Natural killer cell treated with Interleukin-12 subunit alpha and Interleukin-12 subunit beta and Interleukin-15 and Interleukin-18, amount 100 ng/mL, for 72 hours (primary cell): ENCODE results near the gene ZC3HAV1L. TPM values are rescaled to one million over a fixed set of nuclear protein-coding genes. Genes with fewer than 3 reads are reported as not detected.
"Not testable (repeated sequence)": the region's sequence is repeated elsewhere in the genome, so short reads cannot be mapped to it uniquely, and the experiment has no call there.

Experiments used
- ATAC-seq, 2 donors: fragments of 150-1000 bp; cut with Tn5 transposase in 1 of 2; sonication (Bioruptor Pico), chemical (Tn5 transposase) in 1 of 2; 2 replicates each; pipeline ENCODE4 v1.10.0; 2021
- DNase-seq: peaks from one replicate; pipeline ENCODE4 v3.0.0; 2022; ENCODE audit warnings: low spot score
- H3K27ac Mint-ChIP-seq, 2 donors: 1 replicate in 1 of 2; 2 replicates in 1 of 2; pipeline ENCODE4 v1.8.0; 2022; ENCODE audit warnings: mixed read lengths in 2 of 2, mild to moderate bottlenecking in 1 of 2, moderate library complexity in 1 of 2
- H3K27me3 Mint-ChIP-seq, 2 donors: 1 replicate in 1 of 2; 2 replicates in 1 of 2; pipeline ENCODE4 v1.8.0; 2022; ENCODE audit warnings: mixed read lengths in 2 of 2
- H3K36me3 Mint-ChIP-seq: one replicate; pipeline ENCODE4 v1.8.0; 2022; ENCODE audit warnings: mixed read lengths
- H3K4me1 Mint-ChIP-seq, 2 donors: 1 replicate in 1 of 2; 2 replicates in 1 of 2; pipeline ENCODE4 v1.8.0; 2022; ENCODE audit warnings: low read depth in 2 of 2, mixed read lengths in 2 of 2, mild to moderate bottlenecking in 1 of 2
- H3K4me3 Mint-ChIP-seq: one replicate; pipeline ENCODE4 v1.8.0; 2022; ENCODE audit warnings: mixed read lengths
- H3K9me3 Mint-ChIP-seq: 2 replicates; pipeline ENCODE4 v1.8.0; 2022; ENCODE audit warnings: mixed read lengths
- total RNA-seq, 2 donors: library from RNA; stranded (reverse); gene quantifications; one replicate each; pipeline ENCODE4 v1.2.3, GENCODE V29; 2022

ZC3HAV1L gene
- 1 to 10 TPM; 3.7 to 8.7 TPM for total RNA-seq

DNA sequence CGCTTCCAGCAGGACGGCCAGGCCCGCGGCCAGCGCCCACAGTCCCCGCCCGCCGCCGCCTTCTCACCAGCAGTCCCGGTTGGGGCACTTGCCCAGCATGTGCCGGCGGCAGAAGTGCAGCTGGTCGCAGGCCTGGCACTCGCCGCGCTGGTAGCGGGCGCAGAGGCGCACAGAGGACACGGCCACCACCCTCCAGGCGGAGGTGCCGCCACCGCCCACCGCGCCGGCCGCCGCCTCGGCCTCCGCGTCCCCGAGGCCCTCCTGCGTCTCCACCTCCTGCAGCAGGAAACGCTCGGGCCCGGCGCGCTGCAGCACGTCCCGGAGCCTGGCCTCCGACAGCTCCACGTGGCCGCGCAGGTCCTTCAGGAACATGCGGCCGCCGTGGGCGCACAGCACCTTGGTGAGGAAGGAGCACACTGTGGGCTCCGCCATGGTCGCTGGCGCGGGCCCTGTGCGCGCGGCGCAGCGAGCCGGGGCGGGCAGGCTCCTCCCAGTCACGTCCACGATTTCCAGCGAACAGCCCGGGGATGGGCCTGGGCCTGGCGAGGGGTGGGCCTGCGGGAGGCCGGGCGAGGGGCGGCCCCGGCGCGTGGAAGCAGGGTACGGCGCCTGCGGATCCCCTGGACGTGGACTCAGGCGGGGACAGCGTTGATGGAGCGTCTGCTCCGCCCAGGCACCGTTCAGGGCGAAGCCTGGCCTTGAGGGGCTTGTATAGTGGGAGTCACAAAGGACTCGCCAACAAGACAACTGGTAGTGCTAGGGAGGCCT lies at the start of gene ZC3HAV1L:
Gene ZC3HAV1L, minus strand, starts transcription at position 457 of the 768 bp plus-strand sequence. Its CDS starts 25 bp downstream, at position 432.
- Mint-ChIP-seq H3K27ac (no peak within 1 kb of the TSS), H3K4me1 (peaks cover 6% of the 10 kb centered on the region in 2 donors), H3K36me3 (no peaks in the 10 kb centered on the region), H3K27me3 (peaks cover 0 to 3% of the 10 kb centered on the region in 2 donors), H3K4me3 (peak within 1 kb of the TSS; percentile 69), H3K9me3 (no peaks in the 10 kb centered on the region)
- peak; percentile 83 to 89 for ATAC-seq
- DNase-seq = peak; percentile 63

- ATAC-seq = no peak
- peaks cover 63 to 78% of the 10 kb centered on the region in 2 donors for H3K4me1 Mint-ChIP-seq
- no peaks in the 10 kb centered on the region for H3K27me3 Mint-ChIP-seq
- H3K36me3 Mint-ChIP-seq = peaks cover 73% of the 10 kb centered on the region
- peaks cover 9% of the 10 kb centered on the region for H3K9me3 Mint-ChIP-seq
- DNase-seq = no peak
- H3K27ac Mint-ChIP-seq = peak overlapping the region; percentile 81 to 82
- peak overlapping the region; percentile 72 for H3K4me3 Mint-ChIP-seq
These were observed 48.9 kb upstream of the ZC3HAV1L start for GRCh38 chr7:139084709-139085108.

- H3K4me3 Mint-ChIP-seq = no peak overlapping the region
- H3K4me1 Mint-ChIP-seq = peaks cover 57 to 66% of the 10 kb centered on the region in 2 donors
- ATAC-seq (no peak), DNase-seq (no peak)
- H3K36me3 Mint-ChIP-seq = peaks cover 59% of the 10 kb centered on the region
- no peaks in the 10 kb centered on the region for H3K27me3 Mint-ChIP-seq
- no peaks in the 10 kb centered on the region for H3K9me3 Mint-ChIP-seq
- peak overlapping the region; percentile 56 to 62 for H3K27ac Mint-ChIP-seq
These were observed 45.7 kb upstream of the ZC3HAV1L start for GRCh38 chr7:139081584-139081983.

GRCh38 chr7:139080905-139081304 lies 45.1 kb upstream of the ZC3HAV1L start:
- H3K27ac Mint-ChIP-seq = peak overlapping the region; percentile 56 to 62
- peaks cover 51 to 59% of the 10 kb centered on the region in 2 donors for H3K4me1 Mint-ChIP-seq
- ATAC-seq = no peak

DNA sequence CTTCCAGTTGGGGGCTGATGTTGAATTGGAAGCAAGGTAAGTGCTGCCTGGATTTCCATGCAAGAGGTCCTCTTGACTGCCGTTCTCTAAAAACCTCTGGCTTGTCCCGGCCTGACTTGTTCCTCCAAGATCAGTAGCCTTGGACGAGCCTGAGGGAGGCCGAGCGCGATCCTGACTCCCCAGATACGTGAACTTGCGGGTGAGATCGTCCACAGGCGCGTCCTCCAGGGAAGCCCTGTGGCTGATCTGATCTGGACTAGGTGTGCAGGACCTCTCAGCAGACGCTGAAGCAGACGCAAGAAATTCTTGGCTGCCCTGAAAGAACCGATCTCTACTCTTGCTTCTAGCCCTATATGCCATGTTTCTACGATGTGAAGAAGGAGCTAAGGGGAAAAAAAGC lies 44.0 kb upstream of the ZC3HAV1L start:
- H3K4me1 Mint-ChIP-seq = peaks cover 46 to 54% of the 10 kb centered on the region in 2 donors
- no peaks in the 10 kb centered on the region for H3K27me3 Mint-ChIP-seq
- no peak overlapping the region for H3K4me3 Mint-ChIP-seq
- no peaks in the 10 kb centered on the region for H3K9me3 Mint-ChIP-seq
- H3K36me3 Mint-ChIP-seq = peaks cover 43% of the 10 kb centered on the region
- no peak for DNase-seq
- peak overlapping the region; percentile 56 to 62 for H3K27ac Mint-ChIP-seq
- no peak for ATAC-seq

More at GRCh38 chr7:139080905-139081304, 45.1 kb upstream of the ZC3HAV1L start:
- no peak overlapping the region for H3K4me3 Mint-ChIP-seq
- peaks cover 52% of the 10 kb centered on the region for H3K36me3 Mint-ChIP-seq
- no peaks in the 10 kb centered on the region for H3K27me3 Mint-ChIP-seq
- H3K9me3 Mint-ChIP-seq = no peaks in the 10 kb centered on the region
- DNase-seq = no peak

DNA sequence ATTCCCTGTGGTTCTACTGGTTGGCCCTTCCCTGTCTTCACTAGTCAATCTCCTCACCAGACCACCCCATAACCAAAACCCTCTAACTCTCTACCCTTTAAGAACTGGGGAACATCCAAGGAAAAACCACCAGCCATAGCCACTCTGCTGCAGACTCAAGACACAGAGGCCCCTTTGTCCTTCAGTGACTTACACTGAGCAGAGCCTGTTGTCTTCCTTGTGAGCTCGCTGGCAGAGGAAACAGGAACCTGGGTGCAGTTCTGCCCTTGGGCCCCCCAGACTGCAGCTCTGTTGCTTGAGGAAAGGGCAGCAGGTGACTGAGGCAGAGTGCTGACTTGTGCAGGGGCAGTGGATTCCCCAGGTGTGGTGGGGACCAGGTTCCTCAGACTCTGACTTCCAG lies 43.1 kb upstream of the ZC3HAV1L start:
- no peak for DNase-seq
- no peak for ATAC-seq
- Mint-ChIP-seq H3K9me3 (no peaks in the 10 kb centered on the region), H3K4me1 (peaks cover 39 to 48% of the 10 kb centered on the region in 2 donors), H3K27me3 (no peaks in the 10 kb centered on the region), H3K36me3 (peaks cover 37% of the 10 kb centered on the region), H3K4me3 (no peak overlapping the region), H3K27ac (peak overlapping the region; percentile 56 to 62)

- H3K4me3 Mint-ChIP-seq = no peak overlapping the region
- peaks cover 38 to 48% of the 10 kb centered on the region in 2 donors for H3K4me1 Mint-ChIP-seq
- peak overlapping the region; percentile 56 to 62 for H3K27ac Mint-ChIP-seq
- DNase-seq = no peak
- no peaks in the 10 kb centered on the region for H3K27me3 Mint-ChIP-seq
- no peaks in the 10 kb centered on the region for H3K9me3 Mint-ChIP-seq
- ATAC-seq = no peak
- peaks cover 38% of the 10 kb centered on the region for H3K36me3 Mint-ChIP-seq
These were observed 42.6 kb upstream of the ZC3HAV1L start for GRCh38 chr7:139078399-139078798.

DNA sequence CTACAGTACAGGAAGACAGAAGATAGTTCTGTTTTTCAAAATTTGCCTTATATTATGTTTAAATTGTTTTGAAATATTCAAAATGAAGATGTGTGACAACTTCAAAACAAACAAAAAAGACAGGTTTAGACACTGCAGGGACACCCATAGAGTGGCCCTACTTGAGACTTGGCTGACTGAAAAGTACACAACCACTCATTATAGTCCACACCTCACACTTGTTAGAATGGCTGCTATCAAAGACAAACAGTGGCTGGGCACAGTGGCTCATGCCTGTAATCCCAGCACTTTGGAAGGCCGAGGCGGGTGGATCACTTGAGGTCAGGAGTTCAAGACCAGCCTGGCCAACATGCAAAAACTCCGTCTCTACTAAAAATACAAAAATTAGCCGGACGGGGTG lies 41.9 kb upstream of the ZC3HAV1L start:
- ATAC-seq, DNase-seq, H3K27me3 Mint-ChIP-seq, H3K9me3 Mint-ChIP-seq, H3K4me3 Mint-ChIP-seq: not testable (repeated sequence)
- H3K36me3 Mint-ChIP-seq = peaks cover 34% of the 10 kb centered on the region
- H3K27ac Mint-ChIP-seq = peak overlapping the region in 1 of 2 donors; percentile 56
- H3K4me1 Mint-ChIP-seq = peaks cover 40 to 45% of the 10 kb centered on the region in 2 donors

DNA sequence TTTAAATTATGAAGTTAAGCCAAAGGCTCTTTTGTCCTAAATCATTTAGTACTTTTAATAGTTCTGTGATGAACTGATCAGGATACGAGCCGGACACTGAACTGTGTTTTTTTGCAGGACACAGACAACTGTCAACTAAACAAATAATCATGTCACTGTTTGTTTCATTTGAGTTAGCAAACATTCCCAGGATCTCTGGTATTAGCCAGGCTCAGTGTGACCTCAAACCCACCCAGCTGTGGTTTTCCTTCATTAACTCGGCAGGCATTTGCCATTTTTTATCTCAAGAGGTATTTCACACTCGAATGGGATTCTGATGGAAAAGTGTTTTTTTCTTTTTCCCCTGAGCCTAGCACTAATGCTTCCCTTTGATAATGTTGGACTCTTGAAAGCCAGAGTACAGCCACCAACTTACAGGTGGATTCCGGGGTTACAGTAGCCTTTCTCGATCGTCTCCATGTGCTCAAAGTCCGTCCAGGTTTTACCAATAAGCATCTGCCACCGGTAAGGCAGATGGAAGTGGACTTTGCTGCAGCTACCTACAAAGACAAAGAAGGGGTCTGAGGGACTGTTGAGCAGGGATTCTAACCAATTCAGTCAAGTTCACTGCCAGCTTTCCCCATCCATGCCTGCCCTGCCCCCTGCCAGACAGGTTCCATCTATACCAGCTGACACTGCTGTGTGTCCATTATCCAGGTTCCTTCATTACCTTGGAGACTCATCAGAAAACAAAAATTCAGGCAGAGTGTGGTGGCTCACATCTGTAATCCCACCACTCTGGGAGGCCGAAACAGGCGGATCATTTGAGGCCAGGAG lies 40.2 kb upstream of the ZC3HAV1L start:
- no peak for DNase-seq
- Mint-ChIP-seq H3K36me3 (peaks cover 38% of the 10 kb centered on the region), H3K27me3 (no peaks in the 10 kb centered on the region), H3K4me1 (peaks cover 51 to 55% of the 10 kb centered on the region in 2 donors), H3K4me3 (no peak overlapping the region), H3K27ac (peak overlapping the region in 1 of 2 donors; percentile 50), H3K9me3 (no peaks in the 10 kb centered on the region)
- no peak for ATAC-seq

DNA sequence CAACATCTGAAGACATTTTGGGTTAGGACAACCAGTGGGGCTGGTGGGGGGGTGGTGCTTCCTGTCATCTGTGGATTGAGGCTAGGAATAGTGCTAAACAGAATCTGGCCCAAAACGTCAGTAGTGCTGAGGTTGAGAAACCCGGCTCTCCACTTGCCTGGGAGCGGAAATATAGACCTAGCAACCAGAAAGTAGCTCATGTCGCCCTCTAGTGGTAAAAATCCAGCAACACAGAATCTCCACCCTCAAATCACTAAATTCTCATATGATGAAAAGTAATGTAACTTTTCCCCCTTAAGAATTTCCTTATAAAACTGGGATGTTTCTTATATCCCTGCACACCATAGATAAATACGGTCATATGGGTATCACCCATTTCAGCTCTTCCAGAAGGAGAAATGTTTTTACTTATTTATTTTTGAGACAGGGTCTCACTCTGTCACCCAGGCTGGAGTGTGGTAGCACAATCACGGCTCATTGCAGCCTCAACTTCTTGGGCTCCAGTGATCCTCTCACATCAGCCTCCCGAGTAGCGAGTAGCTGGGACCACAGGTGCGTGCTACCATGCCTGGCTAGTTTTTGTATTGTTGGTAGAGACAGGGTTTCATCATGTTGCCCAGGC lies 39.3 kb upstream of the ZC3HAV1L start:
- Mint-ChIP-seq H3K9me3 (no peaks in the 10 kb centered on the region), H3K4me1 (peaks cover 43 to 45% of the 10 kb centered on the region in 2 donors), H3K4me3 (peak overlapping the region; percentile 4), H3K27ac (peak overlapping the region; percentile 50 to 74), H3K36me3 (peaks cover 30% of the 10 kb centered on the region), H3K27me3 (no peaks in the 10 kb centered on the region)
- ATAC-seq (peak; percentile 86 to 88), DNase-seq (peak; percentile 84)

GRCh38 chr7:139072796-139073195 lies 37.0 kb upstream of the ZC3HAV1L start:
- Mint-ChIP-seq H3K9me3 (no peaks in the 10 kb centered on the region), H3K27me3 (no peaks in the 10 kb centered on the region), H3K4me3 (peak overlapping the region; percentile 86), H3K27ac (peak overlapping the region; percentile 68 to 71), H3K36me3 (peaks cover 25% of the 10 kb centered on the region), H3K4me1 (peaks cover 34 to 37% of the 10 kb centered on the region in 2 donors)
- DNase-seq = no peak
- no peak for ATAC-seq

DNA sequence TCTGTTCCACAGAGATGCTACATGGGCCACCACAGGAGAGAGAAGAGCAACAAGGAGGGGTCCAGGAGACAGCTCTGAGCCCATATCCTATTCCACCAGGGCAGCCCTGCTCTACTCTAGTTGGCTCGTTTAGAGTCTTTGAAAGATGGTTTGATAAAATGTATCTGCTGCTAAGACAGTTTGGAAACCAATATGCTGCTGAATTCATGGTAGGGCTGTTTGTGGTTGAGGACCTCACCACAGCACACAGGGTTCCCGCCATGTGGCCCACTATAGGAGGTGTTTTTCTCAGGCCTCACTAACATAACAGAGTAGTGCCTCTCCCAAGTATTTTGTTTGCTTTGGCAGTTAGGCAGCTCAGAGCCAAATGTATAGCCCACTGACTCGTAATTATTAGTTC lies 35.8 kb upstream of the ZC3HAV1L start:
- peaks cover 34% of the 10 kb centered on the region for H3K36me3 Mint-ChIP-seq
- peaks cover 34 to 47% of the 10 kb centered on the region in 2 donors for H3K4me1 Mint-ChIP-seq
- peak overlapping the region; percentile 86 for H3K4me3 Mint-ChIP-seq
- H3K27ac Mint-ChIP-seq = peak overlapping the region; percentile 68 to 71
- ATAC-seq (peak; percentile 64 to 71), DNase-seq (no peak)
- H3K27me3 Mint-ChIP-seq = no peaks in the 10 kb centered on the region
- no peaks in the 10 kb centered on the region for H3K9me3 Mint-ChIP-seq

DNA sequence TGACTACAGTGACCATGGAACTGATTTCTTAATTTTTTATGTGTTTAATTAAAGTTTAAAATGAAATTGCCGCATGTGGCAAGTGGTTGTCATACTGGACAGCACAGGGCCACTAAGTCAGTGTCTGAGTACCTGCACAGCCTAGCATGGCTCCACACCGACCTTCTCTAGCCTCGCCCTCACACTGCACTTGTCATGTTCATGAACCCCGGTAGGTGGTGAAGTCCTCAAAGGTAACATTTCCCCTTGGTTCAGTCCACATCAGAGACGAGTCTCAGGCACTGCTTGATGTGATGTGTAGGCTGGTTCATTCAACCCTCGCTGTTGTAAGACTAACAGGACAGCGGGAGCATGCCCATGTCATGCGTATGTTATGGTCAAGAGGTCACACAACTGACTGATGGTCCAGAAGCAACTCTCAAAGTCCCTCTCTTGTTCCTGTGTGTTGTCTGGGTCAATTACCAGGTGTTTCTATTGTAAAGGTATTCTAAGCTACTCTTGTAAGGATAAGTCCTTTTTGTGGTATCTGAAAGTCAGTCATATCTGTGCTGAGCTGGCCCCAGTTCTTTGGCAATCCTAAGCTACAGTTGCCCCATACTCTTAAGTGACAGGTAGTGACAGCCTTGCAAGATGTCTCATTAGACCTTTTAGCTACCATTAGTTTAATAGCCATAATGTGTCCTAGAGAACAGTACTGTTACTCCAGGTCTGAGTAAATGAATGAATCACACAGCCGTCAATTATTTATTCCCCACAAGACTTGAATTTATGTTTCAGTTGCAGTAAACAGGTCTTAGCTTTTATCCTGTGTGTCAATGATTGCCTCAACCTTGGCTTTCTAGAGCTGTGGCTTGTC lies 32.9 kb upstream of the ZC3HAV1L start:
- H3K4me1 Mint-ChIP-seq = peaks cover 39% of the 10 kb centered on the region in 2 donors
- peak; percentile 43 to 60 for ATAC-seq

More for the DNA sequence above, 32.9 kb upstream of the ZC3HAV1L start:
- Mint-ChIP-seq H3K9me3 (no peaks in the 10 kb centered on the region), H3K27me3 (no peaks in the 10 kb centered on the region), H3K4me3 (no peak overlapping the region), H3K36me3 (peaks cover 47% of the 10 kb centered on the region), H3K27ac (peak overlapping the region; percentile 36 to 76)
- no peak for DNase-seq
